Stomach (tissue), 9 donors: Measurements from ENCODE around the gene ATF7IP2. TPM values are rescaled to one million over a fixed set of nuclear protein-coding genes. Genes with fewer than 3 reads are reported as not detected.

Source experiments
- DNase-seq, 2 donors: peaks; one replicate each; pipeline versions ENCODE4 v3.0.0 to v3.0.0-alpha.2; 2013 to 2019
- H3K27ac ChIP-seq, 5 donors: fragments of 200-600 bp in 4 of 5; sonication (generic) in 4 of 5; one replicate each; pipeline ENCODE4 v1.5.1; 2013 to 2019; ENCODE audit warnings: mild to moderate bottlenecking in 1 of 5, moderate library complexity in 1 of 5
- H3K27me3 ChIP-seq, 3 donors: fragments of 200-600 bp; sonication (generic); one replicate each; pipeline ENCODE4 v1.5.1; 2017 to 2019; ENCODE audit warnings: mixed run types in 1 of 3
- H3K36me3 ChIP-seq, 4 donors: fragments of 200-600 bp; sonication (generic); 1 replicate in 3 of 4; 2 replicates in 1 of 4; pipeline ENCODE4 v1.5.1; 2016 to 2019
- H3K4me1 ChIP-seq, 4 donors: fragments of 200-600 bp; sonication (generic); one replicate each; pipeline ENCODE4 v1.5.1; 2016 to 2019
- H3K4me3 ChIP-seq, 4 donors: fragments of 200-600 bp; sonication (generic) in 3 of 4; one replicate each; pipeline ENCODE4 v1.5.1; 2016 to 2019; ENCODE audit warnings: mild to moderate bottlenecking in 1 of 4
- H3K9me3 ChIP-seq, 4 donors: fragments of 200-600 bp; sonication (generic); one replicate each; pipeline ENCODE4 v1.5.1; 2016 to 2019
- EP300 ChIP-seq: sonication (generic); formaldehyde crosslinking; IDR thresholded peaks from one replicate; pipeline ENCODE4 v1.6.1; 2017; ENCODE audit warnings: antibody characterized with exemption
- POLR2A ChIP-seq, 4 donors: fragments of 450-650 bp; IDR thresholded peaks; one replicate each; pipeline ENCODE4 v1.6.1; 2016; ENCODE audit warnings: antibody characterized with exemption in 4 of 4, control low read depth in 2 of 4, mild to moderate bottlenecking in 1 of 4, moderate library complexity in 1 of 4
- POLR2AphosphoS5 ChIP-seq, 3 donors: sonication (generic); formaldehyde crosslinking; IDR thresholded peaks; one replicate each; pipeline ENCODE4 v1.6.1; 2016; ENCODE audit warnings: antibody characterized with exemption in 3 of 3
- WGBS, 5 donors: extraction: QIAGEN DNeasy Blood & Tissue Kit in 3 of 5; methylation state at CpG; one replicate each; pipeline versions ENCODE4 v1.1.5 to v1.1.7; 2013 to 2018; 5-methylcytosine and 5-hydroxymethylcytosine counted together
- intact Hi-C: fragments of 100-400 bp; cut with DNase I; formaldehyde crosslinking; loops from one replicate; pipeline ENCODE4 v1.15.1; 2023; ENCODE audit warnings: low total_unique reads
- polyA plus RNA-seq, 3 donors: library from polyadenylated mRNA; stranded (reverse); fragments of 200-250 nt; gene quantifications; one replicate each; pipeline ENCODE4 v1.2.3, GENCODE V29; 2013
- total RNA-seq, 5 donors: library from RNA; depleted of rRNA; stranded (reverse); fragments of >200 nt; gene quantifications; one replicate each; pipeline versions ENCODE4 v1.1.0 to v1.2.3, GENCODE V29; 2014 to 2016
- TF ChIP-seq, protein P1 (sequence below), 7 experiments: fragments of 450-650 bp in 4 of 7; fragments of 200-600 bp in 3 of 7; sonication (generic) in 3 of 7; IDR thresholded peaks; one replicate each; pipeline ENCODE4 v1.5.1; 2016 to 2019; ENCODE audit warnings: antibody characterized with exemption in 7 of 7, control low read depth in 2 of 7, mild to moderate bottlenecking in 1 of 7
- donor health status: healthy with polysubstance abuse.
- donor health status: Bipolar disorder and iron deficiency.
- donor health status: healthy.

ATF7IP2 gene
- total and polyA plus RNA-seq, 8 donors, result 4.5 to 59.7 (median 30.3) TPM

DNA sequence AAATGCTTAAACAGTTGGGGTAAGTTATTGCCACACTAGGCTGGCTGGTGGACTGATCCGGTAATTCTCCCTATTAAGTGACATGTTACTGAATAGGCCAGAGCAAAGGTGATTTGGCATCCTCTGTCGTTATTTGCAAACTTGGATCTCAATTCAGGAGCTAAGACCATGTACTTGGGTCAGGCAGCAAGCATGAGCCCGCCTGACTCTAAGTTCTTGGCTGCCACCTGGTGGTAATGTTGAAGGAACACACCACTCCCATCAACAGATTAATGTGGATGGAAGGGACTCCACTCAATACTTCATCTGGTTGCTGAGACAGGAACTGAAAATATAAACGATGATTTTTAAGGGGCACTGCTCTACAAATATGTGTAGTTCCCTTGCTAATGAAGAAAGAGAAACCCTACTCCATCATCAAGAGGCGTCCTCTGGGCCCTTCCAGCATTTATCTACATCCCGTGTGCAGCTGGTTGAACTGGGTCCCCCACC, 123.7 kb downstream of the ATF7IP2 start:
- WGBS, 5 donors, result 18 to 28% (median 24%) methylated on average over 6 of the region's 6 CpGs
- H3K36me3 ChIP-seq, result peaks cover 0 to 18% (median 7%) of the 10 kb centered on the region in 4 donors
- H3K27ac ChIP-seq, result no peak overlapping the region
- no peak overlapping the region for H3K4me3 ChIP-seq
- peak; percentile 54 to 94 for DNase-seq
- peaks cover 4 to 11% (median 7%) of the 10 kb centered on the region in 4 donors for H3K4me1 ChIP-seq
- TF ChIP-seq EP300 (no peak), POLR2AphosphoS5 (IDR thresholded peaks at IDR 0.05) (peak in 1 of 3 donors; percentile 34)
- TF ChIP-seq, protein P1, sequence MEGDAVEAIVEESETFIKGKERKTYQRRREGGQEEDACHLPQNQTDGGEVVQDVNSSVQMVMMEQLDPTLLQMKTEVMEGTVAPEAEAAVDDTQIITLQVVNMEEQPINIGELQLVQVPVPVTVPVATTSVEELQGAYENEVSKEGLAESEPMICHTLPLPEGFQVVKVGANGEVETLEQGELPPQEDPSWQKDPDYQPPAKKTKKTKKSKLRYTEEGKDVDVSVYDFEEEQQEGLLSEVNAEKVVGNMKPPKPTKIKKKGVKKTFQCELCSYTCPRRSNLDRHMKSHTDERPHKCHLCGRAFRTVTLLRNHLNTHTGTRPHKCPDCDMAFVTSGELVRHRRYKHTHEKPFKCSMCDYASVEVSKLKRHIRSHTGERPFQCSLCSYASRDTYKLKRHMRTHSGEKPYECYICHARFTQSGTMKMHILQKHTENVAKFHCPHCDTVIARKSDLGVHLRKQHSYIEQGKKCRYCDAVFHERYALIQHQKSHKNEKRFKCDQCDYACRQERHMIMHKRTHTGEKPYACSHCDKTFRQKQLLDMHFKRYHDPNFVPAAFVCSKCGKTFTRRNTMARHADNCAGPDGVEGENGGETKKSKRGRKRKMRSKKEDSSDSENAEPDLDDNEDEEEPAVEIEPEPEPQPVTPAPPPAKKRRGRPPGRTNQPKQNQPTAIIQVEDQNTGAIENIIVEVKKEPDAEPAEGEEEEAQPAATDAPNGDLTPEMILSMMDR (IDR thresholded peaks at IDR 0.05), result peak in 5 of 7 experiments; percentile 65 to 84 (median 72)
- no peaks in the 10 kb centered on the region for H3K9me3 ChIP-seq
- H3K27me3 ChIP-seq, result no peaks in the 10 kb centered on the region
- intact Hi-C loops, result loop anchor here (2.0 kb wide), 1 partner anchor 253 kb away; no protein-coding TSS in a partner anchor

DNA sequence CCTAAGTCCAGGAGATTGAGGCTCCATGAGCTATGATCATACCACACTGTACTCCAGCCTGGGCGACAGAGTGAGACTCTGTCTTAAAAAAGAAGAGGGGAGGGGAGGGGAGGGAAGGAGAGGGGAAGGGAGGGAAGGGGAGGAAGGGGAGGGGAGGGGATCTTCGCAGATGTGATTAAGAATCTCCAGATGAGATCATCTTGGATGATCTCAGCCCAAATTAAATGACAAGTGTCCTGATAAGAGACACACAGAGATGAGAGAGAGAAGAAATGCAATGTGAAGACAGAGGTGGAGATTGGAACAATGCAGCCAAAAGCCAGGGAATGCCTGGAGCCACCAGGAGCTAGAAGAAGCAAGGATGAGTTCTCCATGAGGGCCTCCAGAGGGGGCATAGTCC, 124.4 kb downstream of the ATF7IP2 start:
- H3K36me3 ChIP-seq, result peaks cover 0 to 18% (median 7%) of the 10 kb centered on the region in 4 donors
- peaks cover 10 to 18% (median 13%) of the 10 kb centered on the region in 4 donors for H3K4me1 ChIP-seq
- no peaks in the 10 kb centered on the region for H3K27me3 ChIP-seq
- intact Hi-C loops, result loop anchor here (2.0 kb wide), 1 partner anchor 253 kb away; no protein-coding TSS in a partner anchor
- no peak overlapping the region for H3K4me3 ChIP-seq
- TF ChIP-seq, protein P1 (IDR thresholded peaks at IDR 0.05), result no peak
- TF ChIP-seq POLR2AphosphoS5 (IDR thresholded peaks at IDR 0.05), result no peak
- no peak for TF ChIP-seq EP300
- H3K27ac ChIP-seq, result no peak overlapping the region
- H3K9me3 ChIP-seq, result no peaks in the 10 kb centered on the region
- DNase-seq, result no peak
- WGBS, 5 donors, result 64 to 72% (median 68%) methylated on average over 2 of the region's 2 CpGs

DNA sequence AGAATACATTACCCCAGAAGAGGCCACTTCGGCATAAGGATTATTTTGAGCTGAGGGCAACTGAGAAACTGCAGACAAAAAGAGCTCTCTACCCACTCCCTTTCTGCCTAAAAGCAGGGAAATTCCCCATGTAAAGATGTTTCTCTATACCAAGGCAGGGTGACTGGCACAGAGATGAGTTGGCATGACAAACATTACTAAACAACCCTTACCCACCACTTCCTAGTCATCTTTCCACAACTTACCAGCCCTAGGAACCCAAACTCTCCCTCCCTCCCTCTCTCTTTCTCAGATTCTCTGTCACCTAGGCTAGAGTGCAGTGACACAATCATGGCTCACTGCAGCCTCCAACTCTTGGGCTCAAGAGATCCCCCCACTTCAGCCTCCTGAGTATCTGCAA, 126.0 kb downstream of the ATF7IP2 start:
- peaks cover 0 to 18% (median 7%) of the 10 kb centered on the region in 4 donors for H3K36me3 ChIP-seq
- no peaks in the 10 kb centered on the region for H3K27me3 ChIP-seq
- no peaks in the 10 kb centered on the region for H3K9me3 ChIP-seq
- no peak overlapping the region for H3K27ac ChIP-seq
- peaks cover 14 to 21% (median 18%) of the 10 kb centered on the region in 4 donors for H3K4me1 ChIP-seq
- H3K4me3 ChIP-seq, result no peak overlapping the region
- 75 to 96% (median 86%) methylated on average over 1 of the region's 1 CpG for WGBS, 5 donors
- intact Hi-C loops, result loop anchor here (2.0 kb wide), 1 partner anchor 255 kb away; no protein-coding TSS in a partner anchor
- TF ChIP-seq, protein P1 (IDR thresholded peaks at IDR 0.05), result no peak
- no peak for TF ChIP-seq POLR2AphosphoS5 (IDR thresholded peaks at IDR 0.05)
- TF ChIP-seq POLR2A (IDR thresholded peaks at IDR 0.05), result no peak
- TF ChIP-seq EP300, result no peak
- no peak for DNase-seq

DNA sequence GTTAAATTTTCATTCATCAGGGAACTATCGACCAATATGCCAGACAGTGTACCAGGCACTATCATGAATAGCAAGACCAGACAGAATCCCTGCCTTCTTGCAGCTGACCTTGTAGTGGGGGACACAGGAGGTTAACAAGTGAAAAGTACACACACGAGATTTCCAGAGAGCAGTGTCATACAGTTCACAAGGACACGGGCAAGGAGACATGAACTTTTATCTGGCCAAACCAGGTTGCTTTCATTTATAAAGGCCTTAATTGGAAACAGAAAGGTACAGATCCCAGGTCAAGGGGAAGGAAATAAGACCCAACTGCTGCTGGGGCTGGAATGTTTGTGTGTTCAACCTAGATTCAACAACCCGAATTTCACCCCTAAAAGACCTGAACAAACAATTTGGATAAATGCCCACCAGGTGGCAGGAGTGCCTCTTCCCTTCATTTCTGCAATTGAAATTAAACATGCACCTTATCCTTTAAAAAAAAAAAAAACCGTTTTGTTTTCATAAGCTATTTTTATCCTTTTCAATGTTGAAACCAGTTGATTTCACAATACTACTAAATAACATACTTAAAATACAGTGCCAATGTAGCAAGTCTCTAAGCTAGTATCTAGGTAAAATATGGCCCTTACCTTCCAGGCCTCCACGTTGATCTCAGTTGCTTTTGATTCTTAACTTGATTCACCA, 128.7 kb downstream of the ATF7IP2 start:
- no peaks in the 10 kb centered on the region for H3K9me3 ChIP-seq
- H3K4me1 ChIP-seq, result peaks cover 14 to 21% (median 17%) of the 10 kb centered on the region in 4 donors
- 18 to 30% (median 25%) methylated on average over 6 of the region's 6 CpGs for WGBS, 5 donors
- H3K27ac ChIP-seq, result peak overlapping the region; percentile 8 to 72 (median 49)
- DNase-seq, result peak; percentile 65 to 82
- intact Hi-C loops, result no loop called here
- peaks cover 0 to 13% (median 4%) of the 10 kb centered on the region in 4 donors for H3K36me3 ChIP-seq
- no peaks in the 10 kb centered on the region for H3K27me3 ChIP-seq
- no peak overlapping the region for H3K4me3 ChIP-seq
- TF ChIP-seq, protein P1 (IDR thresholded peaks at IDR 0.05), result peak in 5 of 7 experiments; percentile 19 to 87 (median 67)
- TF ChIP-seq POLR2A (IDR thresholded peaks at IDR 0.05), result no peak
- no peak for TF ChIP-seq EP300
- peak in 1 of 3 donors; percentile 47 for TF ChIP-seq POLR2AphosphoS5 (IDR thresholded peaks at IDR 0.05)
